Activated naive CD4-positive, alpha-beta T cell (primary cell): ENCODE results near the gene RBL2.
"Not testable (repeated sequence)": the region's sequence is repeated elsewhere in the genome, so short reads cannot be mapped to it uniquely, and the experiment has no call there.

Experiments used
- DNase-seq, 4 experiments: peaks; one replicate each; lab custom pipeline; 2025; lab: John Stamatoyannopoulos, UW

Gene RBL2

DNA sequence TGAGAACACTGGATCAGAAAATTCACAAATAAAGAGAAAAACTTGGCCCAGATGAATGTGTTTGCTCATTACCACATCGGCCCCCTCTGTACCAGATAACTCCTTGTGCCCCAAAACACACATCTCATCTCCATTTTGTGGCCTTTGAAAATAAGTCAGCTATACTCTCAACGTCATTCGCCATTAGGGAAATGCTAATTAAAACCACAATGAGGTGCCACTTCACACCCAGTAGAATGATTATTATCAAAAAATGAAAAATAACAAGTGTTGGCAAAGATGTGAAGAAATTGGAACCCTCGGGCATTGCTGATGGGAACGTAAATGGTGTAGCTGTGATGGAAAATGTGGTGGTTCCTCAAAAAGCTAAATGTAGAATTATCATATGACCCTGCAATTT lies 103.4 kb downstream of the RBL2 start:
- no peak for DNase-seq

DNA sequence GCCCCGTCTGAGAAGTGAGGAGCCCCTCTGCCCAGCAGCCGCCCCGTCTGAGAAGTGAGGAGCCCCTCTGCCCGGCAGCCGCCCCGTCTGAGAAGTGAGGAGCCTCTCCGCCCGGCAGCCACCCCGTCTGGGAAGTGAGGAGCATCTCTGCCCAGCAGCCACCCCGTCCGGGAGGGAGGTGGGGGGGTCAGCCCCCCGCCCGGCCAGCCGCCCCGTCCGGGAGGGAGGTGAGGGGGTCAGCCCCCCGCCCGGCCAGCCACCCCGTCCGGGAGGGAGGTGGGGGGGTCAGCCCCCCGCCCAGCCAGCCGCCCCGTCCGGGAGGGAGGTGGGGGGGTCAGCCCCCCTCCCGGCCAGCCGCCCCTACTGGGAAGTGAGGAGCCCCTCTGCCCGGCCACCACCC lies 105.1 kb downstream of the RBL2 start:
- not testable (repeated sequence) for DNase-seq

DNA sequence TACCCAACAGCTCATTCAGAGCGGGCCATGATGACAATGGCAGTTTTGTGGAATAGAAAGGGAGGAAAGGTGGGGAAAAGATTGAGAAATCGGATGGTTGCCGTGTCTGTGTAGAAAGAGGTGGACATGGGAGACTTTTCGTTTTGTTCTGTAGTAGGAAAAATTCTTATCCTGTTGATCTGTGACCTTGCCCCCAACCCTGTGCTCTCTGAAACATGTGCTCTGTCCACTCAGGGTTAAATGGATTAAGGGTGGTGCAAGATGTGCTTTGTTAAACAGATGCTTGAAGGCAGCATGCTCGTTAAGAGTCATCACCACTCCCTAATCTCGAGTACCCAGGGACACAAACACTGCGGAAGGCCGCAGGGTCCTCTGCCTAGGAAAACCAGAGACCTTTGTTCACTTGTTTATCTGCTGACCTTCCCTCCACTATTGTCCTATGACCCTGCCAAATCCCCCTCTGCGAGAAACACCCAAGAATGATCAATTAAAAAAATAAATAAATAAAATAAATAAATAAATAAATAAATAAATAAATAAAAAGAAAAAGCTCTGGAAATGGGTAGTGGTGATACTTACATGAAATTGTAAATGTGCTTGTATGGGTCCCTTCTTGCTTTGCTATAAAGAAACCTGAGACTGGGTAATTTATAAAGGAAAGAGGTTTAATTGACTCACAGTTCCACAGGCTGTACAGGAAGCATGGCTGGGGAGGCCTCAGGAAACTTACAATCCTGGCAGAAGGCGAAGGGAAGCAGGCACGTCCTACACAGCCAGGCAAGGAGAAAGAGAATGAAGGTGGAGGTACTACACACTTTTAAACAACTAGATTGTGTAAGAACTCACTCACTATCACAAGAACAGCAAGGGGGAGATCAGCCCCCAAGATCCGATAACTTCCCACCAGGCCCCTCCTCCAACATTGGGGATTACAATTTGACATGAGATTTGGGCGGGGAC lies 105.8 kb downstream of the RBL2 start:
- DNase-seq = not testable (repeated sequence)
